HG03460 (cell line): ENCODE results near the gene SEPHS1.
"Not testable (repeated sequence)": the region's sequence is repeated elsewhere in the genome, so short reads cannot be mapped to it uniquely, and the experiment has no call there.

ENCODE experiments used
- ATAC-seq: cut with Tn5 transposase; IDR thresholded peaks from one replicate; pipeline ENCODE4 v1.9.1; 2021; ENCODE audit not compliant: unreplicated experiment

The SEPHS1 gene, protein sequence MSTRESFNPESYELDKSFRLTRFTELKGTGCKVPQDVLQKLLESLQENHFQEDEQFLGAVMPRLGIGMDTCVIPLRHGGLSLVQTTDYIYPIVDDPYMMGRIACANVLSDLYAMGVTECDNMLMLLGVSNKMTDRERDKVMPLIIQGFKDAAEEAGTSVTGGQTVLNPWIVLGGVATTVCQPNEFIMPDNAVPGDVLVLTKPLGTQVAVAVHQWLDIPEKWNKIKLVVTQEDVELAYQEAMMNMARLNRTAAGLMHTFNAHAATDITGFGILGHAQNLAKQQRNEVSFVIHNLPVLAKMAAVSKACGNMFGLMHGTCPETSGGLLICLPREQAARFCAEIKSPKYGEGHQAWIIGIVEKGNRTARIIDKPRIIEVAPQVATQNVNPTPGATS

DNA sequence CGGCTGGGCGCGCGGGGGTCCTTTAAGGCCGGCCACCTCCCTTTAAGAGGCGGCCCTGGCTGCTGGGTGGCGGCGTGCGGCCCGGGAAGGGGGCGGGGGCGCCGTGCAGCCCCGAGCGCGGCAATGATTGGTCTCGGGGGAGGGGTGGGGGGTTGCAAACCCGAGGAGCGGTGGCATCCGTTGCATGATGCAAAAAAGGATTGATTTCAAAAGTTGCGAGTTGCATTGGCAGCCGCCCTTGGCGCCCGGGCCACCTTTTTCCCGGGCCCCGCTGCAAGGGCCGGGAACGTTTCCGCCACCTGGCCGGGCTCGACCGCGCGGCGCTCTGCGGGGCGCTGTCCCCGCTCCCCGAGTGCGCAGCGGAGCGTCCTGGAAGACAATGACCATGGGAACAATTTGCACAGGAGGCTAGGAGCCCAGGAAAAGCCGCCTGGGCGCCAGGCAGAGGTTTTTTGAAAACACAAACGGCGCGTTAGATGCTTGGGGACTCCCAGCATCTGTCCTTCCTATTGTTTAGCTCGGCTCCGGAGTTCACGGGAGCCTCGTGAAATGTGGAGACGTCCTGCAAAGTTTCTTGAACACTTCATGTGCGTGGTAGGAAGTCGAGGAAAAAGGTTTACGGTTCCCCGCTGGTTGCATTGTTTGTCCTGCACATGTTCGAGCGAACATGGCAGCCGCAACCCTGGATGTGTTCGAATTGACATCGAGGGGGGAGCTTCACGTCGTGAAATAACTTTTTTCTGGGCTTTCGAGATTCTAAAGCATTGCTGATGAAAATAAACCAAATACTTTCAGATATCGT lies at the start of gene SEPHS1:
TSS of gene SEPHS1 (minus strand) at position 78 of the 802 bp plus-strand sequence. CDS start 3,343 bp downstream, outside the sequence.
- peak; percentile 41 for ATAC-seq

DNA sequence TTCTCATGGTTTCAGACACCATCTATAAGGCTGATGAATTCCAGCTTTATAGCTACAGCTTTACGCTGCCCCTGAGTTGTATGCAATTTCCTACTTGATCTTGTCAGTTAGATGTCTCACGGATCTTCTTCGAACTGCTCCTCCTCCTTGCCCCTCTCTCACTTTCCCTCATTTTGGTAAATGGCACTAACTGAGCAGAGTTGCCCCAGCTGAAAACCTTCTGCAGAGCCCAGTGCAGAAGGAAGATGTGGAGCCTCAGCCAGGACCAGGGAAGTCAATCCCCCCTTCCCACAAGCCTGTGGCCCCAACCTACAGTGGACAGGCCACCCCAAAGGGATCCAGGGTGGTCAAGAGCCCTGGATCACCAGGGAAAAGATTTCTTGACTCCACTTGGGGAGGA lies 49.0 kb upstream of the SEPHS1 start:
- no peak for ATAC-seq

DNA sequence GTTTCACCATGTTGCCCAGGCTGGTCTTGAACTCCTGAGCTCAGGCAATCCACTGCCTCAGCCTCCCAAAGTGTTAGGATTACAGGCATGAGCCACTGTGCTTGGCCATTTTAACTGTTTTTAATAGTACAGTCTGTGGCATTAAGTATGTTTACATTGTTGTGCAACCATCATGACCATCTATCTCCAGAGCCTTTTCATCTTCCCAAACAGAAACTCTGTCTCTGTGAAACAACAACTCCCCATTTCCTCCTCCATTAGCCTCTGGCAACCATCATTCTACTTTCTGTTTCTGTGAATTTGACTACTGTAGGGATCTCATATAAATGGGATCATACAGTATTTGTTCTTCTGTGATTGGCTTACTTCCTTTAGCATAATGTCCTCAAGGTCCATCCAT lies 48.3 kb upstream of the SEPHS1 start:
- no peak for ATAC-seq

DNA sequence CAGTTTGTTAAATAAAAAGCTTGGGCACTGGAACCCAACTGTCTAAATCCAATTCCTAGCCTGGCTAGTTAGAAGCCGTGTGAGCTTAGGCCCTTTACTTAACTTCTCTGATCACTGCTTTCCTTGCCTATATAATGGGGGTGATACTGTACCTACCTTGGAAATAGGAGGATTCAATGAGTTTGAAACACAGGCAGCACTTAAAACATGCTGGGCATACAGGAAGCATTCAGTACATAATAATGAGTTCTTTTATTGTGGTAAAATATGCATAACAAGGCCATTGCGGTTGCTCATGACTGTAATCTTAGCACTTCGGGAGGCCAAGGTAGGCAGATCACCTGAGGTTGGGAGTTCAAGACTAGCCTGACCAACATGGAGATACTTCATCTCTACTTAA lies 47.4 kb upstream of the SEPHS1 start:
- no peak for ATAC-seq

DNA sequence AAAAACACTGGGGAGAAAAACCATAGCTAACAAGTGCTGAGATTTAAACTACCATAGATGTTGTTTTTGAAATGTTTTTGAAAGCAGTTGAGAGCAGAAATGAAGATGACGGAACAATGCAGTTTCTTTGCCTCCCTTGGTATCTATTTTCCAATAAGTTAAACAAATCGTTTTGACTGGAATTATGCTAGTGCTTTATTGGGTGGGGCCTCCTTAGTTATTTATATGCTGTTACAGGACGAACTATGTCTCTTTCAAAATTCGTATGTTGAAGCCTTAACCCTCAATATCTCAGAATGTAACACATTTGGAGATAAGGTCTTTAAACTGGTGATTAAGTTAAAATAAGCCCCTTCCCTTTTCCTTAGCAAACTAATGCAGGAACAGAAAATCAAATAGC lies 45.5 kb upstream of the SEPHS1 start:
- ATAC-seq, result no peak

DNA sequence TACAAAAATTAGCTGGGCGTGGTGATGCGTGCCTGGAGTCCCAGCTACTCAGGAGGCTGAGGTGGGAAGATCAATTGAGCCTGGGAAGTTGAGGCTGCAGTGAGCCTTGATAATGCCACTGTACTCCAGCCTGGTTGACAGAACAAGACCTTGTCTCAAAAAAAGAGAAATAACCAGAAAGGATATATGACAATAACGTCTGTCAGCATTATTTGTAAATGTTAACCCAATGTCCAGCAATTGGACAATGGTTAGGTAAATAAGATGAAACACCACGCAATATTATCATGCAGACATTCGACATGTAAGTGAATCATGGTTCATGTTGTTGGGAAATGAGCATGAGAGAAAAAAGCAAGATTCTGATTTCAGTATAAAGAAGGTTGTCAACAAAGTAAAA lies 44.6 kb upstream of the SEPHS1 start:
- no peak for ATAC-seq

DNA sequence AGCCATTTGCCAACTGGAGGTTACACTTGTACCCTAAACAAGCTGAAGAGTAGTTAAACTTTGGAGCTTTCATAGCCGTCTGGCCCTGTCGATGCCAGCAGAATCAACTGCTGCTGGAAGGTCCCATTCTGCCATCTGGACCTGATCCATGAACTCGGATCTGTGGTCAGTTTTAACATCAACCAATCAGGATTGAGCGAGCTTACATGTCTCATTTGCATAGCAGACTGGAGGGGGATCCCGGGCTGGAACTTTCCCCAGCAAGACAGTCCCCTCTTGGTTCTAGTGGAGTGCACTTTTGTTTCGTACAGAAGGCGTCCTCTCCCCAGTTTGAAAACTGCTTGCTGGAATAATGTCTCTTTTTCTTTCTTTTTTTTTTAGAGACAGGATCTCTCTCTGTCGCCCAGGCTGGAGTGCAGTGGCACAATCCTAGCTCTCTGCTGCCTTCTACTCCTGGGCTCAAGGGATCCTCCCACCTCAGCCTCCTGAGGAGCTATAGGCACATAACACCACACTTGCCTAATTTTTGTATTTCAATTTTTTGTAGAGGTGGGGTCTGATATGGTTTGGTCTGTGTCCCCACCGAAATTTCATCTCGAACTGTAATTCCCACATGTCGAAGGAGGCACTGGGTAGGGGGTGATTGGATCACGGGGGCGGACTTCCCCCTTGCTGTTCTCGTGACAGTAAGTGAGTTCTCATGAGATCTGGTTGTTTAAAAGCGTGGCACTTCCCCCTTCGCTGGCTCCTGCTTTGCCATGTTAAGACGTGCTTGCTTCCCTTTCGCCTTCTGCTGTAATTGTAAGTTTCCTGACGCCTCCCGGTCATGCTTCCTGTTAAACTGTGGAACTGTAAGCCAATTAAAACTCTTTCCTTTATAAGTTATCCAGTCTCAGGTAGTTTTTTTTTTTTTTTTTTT lies 42.8 kb upstream of the SEPHS1 start:
- ATAC-seq, result no peak

DNA sequence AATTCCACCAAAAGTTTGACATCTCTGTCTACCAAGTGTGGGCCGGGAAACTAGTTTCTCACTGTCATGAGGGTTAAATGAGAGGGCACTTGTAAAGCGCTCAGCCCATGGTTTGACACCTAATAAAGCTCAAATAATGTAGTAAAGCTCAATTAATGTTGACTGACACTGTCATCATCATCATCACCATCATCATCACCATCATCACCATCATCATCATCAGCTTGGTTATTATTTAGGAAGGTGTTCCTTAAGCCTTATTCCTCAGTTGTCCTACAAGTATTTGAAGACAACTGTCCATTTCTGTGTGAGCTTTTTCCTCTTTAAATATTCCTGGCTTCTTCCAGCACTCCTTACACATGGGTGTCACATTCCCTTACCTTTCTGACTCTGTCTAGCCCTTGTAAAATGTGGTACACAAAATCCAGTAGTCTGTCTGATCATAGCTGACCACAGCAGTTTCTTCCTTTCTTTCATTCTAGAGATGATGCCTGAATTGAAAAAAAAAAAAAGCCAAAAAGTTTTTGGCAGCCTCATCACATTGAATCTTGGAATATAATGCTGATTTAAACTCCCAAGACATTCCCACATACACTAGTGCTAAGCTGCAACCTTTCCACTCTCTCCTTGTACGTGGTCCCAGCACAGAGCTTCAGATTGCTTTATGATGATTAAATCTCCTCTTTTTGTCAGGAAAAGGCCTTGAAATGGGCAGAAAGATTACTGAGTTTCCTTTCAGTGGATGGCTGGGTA lies 40.6 kb upstream of the SEPHS1 start:
- no peak for ATAC-seq

DNA sequence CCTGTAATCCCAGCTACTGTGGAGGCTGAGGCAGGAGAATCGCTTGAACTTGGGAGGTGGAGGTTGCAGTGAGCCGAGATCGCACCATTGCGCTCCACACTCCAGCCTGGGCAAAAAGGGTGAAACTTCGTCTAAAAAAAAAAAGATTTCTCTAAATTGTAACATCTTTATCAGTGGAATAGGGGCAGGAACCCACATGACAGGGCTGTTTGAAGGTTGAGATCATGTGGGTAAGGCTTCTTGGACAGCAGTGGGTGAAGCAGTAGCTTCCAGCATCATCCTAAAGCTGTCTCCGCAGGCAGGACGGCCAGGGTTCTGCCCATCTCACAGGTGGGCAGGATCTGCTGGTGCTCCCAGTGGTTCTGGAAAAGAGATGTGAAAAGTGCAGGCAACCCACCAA lies 37.9 kb upstream of the SEPHS1 start:
- ATAC-seq, result no peak

DNA sequence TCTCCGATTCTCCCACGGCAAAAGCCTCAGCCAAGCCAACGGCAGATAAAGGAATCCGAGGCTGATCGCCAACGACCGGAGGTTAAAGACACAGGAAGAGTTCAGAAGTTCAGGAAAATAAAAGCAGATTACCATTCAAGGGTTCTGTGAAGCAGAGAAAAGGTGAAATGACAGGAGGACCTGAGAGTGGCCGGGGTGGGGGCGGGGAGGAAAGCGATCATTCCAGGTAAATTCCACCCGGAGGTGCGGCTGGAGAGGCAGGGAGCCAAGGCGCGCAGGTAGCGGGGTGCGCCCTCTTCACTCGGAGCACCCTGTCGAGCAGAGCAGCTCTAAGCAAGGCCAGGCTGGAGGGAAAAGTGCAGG lies 35.3 kb upstream of the SEPHS1 start:
- ATAC-seq, result no peak

DNA sequence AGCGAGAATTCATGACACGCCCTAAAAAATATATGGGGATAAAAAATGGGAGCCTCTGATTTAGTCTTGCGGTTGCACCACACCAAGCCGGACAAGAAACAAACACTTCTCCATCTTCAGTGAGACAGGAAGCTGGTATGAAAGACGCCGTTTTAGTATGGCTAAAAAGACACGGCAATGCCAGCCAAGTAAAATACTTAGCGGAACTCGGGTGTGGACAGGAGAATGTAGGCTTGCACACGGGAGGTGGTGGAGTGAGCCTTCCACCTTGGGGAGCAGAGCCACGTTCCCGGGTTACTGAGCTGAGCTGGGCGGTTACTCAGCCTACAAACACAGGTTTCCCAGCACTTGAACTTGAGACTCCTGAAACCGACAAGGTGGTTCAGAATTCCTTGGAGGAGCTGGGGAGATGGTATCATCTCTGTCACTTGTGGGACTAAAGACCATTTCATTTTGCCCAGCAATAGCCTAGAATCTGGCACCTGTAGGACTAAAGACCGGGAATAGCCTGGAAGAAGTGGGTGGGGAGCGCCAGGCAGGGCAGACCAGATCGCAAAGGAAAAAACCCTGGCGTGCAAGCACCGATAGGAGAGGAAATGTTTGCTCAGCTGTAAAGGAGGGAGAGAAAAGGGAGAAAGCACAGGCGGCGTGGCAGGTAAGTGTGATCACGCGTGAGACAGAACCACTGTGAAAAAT lies 34.8 kb upstream of the SEPHS1 start:
- ATAC-seq, result no peak

DNA sequence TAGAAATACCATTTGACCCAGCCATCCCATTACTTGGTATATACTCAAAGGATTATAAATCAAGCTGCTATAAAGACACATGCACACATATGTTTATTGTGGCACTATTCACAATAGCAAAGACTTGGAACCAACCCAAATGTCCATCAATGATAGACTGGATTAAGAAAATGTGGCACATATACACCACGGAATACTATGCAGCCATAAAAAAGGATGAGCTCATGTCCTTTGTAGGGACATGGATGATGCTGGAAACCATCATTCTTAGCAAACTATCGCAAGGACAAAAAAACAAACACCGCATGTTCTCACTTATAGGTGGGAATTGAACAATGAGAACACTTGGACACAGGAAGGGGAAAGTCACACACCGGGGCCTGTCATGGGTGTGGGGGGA lies 31.0 kb upstream of the SEPHS1 start:
- not testable (repeated sequence) for ATAC-seq

DNA sequence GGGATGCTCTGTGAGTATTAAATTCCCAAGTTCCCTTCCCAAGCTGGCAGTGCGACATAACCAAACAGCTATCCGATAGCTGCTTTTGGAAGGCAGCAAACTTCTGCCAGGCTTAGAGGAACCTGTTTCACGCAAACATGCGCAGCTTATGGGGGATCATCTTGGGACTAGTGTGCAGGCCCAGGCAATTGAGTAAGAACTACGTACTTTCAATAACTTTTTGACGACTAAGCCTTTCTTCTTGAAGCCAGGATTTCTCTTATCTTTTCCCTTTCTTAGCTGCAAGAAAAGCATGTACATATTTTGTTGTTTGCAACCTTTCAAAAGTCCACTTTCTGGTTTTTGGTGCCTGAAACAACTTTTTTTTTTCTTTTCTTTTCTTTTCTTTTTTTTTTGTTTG lies 28.7 kb upstream of the SEPHS1 start:
- no peak for ATAC-seq

DNA sequence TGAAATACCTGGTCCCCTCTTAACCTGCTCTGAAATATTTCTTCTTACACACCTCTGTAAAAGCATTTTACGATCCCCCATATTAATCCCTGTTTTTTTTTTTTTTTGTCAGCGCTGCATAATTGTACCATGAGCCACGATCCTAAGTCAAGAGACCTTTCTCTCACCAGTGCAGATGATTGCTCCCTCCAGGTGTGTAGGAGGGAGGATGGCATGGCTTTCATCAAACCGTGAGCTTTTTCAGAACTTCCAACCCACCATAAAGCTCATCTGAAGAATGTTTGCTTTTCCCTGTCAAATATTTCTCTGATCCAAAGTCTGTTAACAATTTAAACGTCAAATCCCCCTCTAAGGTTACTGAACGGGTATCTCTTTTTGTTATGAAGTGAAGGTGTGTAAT lies 28.2 kb upstream of the SEPHS1 start:
- no peak for ATAC-seq

DNA sequence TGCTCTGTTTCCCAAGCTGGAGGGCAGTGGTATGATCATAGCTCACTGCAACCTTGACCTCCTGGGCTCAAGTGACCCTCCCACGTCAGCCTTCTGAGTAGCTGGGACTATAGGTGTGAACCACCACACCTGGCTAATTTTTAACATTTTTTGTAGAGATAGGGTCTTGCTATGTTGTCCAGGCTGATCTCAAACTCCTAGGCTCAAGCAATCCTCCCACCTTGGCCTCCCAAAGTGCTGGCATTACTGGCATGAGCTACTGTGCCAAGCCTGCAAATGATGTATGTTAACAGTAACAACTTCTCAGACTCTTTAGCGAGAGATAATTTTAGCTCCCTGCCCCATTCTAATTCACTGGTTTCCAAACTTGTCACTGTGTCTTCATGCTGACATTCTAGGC lies 27.7 kb upstream of the SEPHS1 start:
- ATAC-seq, result no peak

DNA sequence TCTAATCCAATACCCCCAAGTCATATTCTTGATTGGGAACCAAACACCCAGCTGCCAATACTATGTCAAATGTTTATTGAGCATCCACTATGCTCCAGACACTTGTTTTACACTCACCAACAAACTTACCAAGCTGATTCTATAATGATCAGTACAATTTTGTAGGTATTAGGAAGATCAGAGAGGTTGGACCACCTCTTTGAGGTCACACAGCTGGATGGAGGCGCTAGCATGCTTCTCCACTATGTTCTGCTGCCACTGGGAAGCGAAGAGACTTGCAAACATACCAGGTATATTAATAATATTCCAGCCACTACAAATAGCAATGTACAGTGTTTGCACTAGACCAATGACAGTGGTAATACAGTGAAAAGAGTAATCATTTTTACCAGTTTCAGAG lies 25.6 kb upstream of the SEPHS1 start:
- no peak for ATAC-seq

DNA sequence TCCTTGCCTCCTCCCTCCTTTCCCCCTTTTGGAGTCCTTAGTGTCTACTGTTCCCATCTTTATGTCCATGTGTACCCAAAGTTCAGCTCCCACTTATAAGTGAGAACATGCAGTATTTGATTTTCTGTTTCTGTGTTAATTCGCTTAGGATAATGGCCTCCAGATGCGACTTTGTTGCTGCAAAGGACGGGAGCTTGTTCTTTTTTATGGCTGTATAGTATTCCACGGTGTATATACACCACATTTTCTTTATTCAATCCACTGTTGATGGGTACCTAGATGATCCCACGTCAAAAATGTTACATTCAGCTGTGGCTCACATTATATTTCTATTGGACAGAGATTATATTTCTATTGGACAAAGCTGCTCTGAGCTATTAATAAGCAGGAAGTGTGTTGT lies 24.4 kb upstream of the SEPHS1 start:
- no peak for ATAC-seq

DNA sequence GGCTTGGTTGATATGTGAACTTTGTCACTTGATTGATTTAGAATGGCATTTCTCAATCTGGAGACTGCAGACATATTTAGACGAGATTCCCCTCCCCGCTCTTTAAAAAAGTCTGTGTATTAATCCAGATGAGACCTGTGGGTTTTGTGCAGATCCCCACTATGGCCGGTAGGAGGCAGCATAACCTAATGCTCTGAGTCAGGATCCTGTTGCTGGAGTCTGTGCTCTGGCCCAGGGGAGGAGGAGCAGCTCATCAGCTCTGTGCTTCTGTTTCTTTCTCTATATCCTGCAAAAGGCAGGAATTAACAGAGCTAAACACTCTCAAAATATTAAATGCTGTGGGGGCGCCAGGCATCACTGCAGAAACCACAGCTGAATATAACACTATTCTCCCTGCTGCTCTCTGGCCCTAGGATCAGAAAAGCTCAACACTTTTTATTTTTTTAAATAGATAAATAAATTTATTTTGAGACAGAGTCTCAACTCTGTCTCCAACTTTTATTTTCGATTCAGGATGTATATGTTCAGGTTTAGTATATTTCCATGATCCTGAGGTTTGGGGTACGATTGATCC lies 23.9 kb upstream of the SEPHS1 start:
- ATAC-seq, result no peak

DNA sequence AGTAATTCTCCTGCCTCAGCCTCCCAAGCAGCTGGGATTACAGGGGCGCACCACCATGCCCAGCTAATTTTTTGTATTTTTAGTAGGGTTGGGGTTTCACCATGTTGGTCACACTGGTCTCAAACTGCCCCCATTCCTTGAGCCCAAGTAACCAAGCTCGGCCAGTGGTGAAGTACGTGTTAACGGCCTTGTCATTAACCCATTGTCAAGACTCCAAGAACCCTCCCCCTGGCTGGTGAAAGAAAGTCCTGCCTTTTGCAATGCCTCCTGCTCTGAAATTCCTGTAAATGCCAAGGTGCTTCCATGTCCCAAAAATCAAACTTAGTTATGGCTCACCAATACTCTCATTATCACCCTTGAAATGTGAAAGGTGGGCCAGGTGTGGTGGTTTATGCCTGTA lies 18.8 kb upstream of the SEPHS1 start:
- no peak for ATAC-seq

DNA sequence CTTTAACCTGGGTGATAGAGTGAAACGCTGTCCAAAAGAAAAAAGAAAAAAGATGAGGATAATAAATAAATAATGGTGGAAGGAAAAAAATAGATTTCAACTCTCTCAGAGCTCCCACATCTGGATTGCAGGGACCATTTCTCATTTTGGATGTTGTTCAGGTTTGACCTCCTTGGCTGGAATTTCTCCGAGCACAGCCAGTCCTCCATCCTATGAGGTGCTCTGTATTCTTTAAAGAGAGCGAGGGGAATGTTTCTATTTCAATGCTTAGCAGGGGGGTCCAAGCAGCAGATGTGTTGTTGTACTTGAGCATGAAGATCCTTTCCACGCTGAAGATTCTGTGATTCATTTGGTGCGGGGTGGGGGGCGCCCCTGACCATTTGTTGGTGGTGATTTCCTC lies 17.7 kb upstream of the SEPHS1 start:
- no peak for ATAC-seq
